Peyer's patch (tissue), 4 donors: ENCODE results near the gene TBL1XR1.

Experiments
- POLR2A ChIP-seq, 2 donors: fragments of 450-650 bp; IDR thresholded peaks; one replicate each; pipeline ENCODE4 v1.5.1; 2017; ENCODE audit warnings: antibody characterized with exemption in 2 of 2, mild to moderate bottlenecking in 2 of 2, moderate library complexity in 2 of 2
- TF ChIP-seq, protein P1 (sequence below), 6 experiments: fragments of 450-650 bp in 4 of 6; fragments of 200-600 bp in 2 of 6; sonication (generic) in 1 of 6; IDR thresholded peaks; one replicate each; pipeline ENCODE4 v1.5.1; 2017 to 2019; ENCODE audit warnings: antibody characterized with exemption in 6 of 6, mild to moderate bottlenecking in 3 of 6, moderate library complexity in 1 of 6

DNA sequence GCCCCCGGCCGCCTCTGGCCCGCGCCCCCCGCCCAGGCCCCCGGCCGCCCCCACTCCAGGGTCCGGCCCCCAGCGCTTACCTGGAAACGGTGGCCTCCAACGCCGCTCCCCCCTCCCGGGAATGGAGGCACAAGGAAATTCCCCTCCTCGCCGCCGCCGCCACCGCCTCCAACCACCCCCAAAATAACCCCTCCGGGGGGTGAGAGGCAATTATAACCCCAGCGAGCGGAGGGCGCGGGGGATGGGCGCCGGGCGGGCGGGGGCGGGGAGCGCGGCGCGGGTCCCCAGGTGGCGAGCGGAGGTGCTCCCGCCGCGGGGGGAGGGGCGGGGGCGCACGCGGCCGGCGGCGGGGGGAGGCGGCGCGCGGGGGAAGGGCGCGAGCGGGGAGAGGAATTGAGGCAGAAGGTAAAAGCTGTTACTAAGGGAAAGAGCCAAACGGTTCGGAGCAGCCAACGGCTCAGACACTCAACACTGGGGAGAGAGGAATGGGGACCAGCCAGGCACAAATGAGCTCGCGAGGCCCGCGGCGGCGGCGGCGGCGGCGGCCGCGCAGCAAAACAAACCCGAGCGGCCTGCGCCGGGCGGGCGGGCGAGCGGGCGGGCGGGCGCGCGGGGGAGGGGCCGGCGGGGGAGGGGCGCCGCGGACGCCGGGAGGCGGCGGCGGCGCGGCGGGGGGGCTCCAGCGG, at the start of gene TBL1XR1:
- TF ChIP-seq, protein P1, sequence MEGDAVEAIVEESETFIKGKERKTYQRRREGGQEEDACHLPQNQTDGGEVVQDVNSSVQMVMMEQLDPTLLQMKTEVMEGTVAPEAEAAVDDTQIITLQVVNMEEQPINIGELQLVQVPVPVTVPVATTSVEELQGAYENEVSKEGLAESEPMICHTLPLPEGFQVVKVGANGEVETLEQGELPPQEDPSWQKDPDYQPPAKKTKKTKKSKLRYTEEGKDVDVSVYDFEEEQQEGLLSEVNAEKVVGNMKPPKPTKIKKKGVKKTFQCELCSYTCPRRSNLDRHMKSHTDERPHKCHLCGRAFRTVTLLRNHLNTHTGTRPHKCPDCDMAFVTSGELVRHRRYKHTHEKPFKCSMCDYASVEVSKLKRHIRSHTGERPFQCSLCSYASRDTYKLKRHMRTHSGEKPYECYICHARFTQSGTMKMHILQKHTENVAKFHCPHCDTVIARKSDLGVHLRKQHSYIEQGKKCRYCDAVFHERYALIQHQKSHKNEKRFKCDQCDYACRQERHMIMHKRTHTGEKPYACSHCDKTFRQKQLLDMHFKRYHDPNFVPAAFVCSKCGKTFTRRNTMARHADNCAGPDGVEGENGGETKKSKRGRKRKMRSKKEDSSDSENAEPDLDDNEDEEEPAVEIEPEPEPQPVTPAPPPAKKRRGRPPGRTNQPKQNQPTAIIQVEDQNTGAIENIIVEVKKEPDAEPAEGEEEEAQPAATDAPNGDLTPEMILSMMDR (IDR thresholded peaks at IDR 0.05), result no peak
- TF ChIP-seq POLR2A (IDR thresholded peaks at IDR 0.05), result peak in 1 of 2 donors; percentile 35
